Neural progenitor cell (in vitro differentiated cells): Measurements from ENCODE around the gene NPB.

Experiments
- CTCF ChIP-seq: fragments of 200-600 bp; sonication (generic); IDR thresholded peaks from 2 replicates; pipeline ENCODE4 v1.5.1; 2017; ENCODE audit warnings: antibody characterized with exemption, mild to moderate bottlenecking
- EZH2 ChIP-seq: fragments of 200-600 bp; sonication (generic); IDR thresholded peaks from 2 replicates; pipeline ENCODE4 v1.6.1; 2017; ENCODE audit warnings: antibody characterized with exemption, mild to moderate bottlenecking, moderate library complexity

- TF ChIP-seq CTCF = no peak
- no peak for TF ChIP-seq EZH2
Measured at GRCh38 chr17:81888105-81888987, 13.7 kb upstream of the NPB start.
